Measurements from ENCODE around the gene EDAR. TPM values are rescaled to one million over a fixed set of nuclear protein-coding genes. Genes with fewer than 3 reads are reported as not detected.

The EDAR gene
- total and polyA plus RNA-seq, 4 donors: 0.44 to 0.77 (median 0.68) TPM

DNA sequence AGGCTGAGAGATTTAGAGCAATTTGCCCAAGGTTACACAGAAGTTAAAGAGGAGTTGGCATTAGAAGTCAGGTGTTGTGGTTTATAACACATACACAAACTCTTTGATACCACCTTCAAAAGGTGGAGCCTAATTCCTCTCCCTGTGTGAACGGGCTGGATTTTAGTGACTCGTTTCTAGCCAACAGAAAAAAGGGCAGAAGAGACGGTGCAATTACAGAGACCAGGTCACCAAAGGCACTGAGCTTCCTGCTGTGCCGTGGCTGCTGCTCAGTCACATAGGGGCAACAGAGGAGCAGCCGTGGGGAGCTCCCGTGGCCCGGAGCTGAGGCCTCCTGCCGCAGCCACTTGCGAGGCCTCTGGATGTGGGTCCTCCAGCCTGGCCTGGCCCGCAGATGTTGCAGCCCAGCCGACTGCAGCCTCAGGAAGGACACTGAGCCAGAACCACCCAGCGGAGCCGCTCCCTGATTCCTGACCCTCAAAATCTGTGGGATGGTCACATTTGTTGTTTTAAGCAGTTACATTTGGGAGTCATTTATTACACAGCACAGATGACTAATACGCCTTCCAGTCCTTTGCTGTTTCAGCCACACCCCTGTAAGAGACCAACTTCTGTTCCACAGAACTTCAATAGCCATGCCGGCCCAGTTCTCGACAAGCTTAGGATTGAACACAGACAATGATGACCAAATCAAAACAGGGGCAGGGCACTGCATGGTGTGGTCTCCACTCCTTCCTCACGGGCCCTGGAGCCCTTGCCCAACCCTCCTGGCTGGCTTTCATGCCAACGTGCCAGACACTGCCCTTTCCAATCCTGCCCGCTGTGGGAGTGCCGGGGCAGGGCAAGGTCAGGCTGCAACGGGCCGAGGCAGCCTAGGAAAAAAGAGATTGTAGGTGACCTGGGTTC, 17.1 kb downstream of the EDAR start:
- Histone ChIP-seq H3K36me3 (ENCODE audit: control insufficient read depth, insufficient read depth, low read length) (no peaks in the 10 kb centered on the region), H3K27ac (ENCODE audit: low read depth, low read length) (no peak overlapping the region), H3K9me3 (ENCODE audit: control insufficient read depth, insufficient read depth, low read length) (no peaks in the 10 kb centered on the region), H3K4me1 (ENCODE audit: control insufficient read depth, insufficient read depth, low read length) (peaks cover 9% of the 10 kb centered on the region), H3K4me3 (ENCODE audit: low read depth, low read length) (no peak overlapping the region), H3K27me3 (ENCODE audit: control insufficient read depth, insufficient read depth, low read length) (no peaks in the 10 kb centered on the region)
- 72% methylated on average over 21 of the region's 22 CpGs for WGBS (ENCODE audit: insufficient coverage)
- no peak for DNase-seq (ENCODE audit: low read depth in 4 of 6, low spot score in 6 of 6)

DNA sequence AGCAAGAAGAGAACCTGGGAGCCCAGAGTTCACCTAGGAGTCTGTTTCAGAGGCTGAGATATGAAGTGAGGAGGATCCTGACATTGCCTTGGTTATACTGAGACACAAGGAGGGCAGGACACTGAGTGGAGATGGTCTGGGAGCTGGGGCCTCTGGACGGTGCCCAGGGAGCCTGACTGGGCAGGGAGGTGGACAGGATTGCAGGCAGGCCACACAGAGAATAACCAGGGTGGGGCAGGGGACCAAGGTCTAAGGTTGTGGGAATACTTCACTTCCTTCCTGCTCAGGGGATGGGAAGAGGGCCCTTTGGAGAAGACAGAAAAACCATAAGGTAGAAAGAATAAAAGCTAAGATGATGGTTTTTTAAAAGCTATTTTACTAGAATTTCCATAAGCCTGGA, 18.7 kb downstream of the EDAR start:
- no peak for DNase-seq (ENCODE audit: low read depth in 4 of 6, low spot score in 6 of 6)
- Histone ChIP-seq H3K9me3 (ENCODE audit: control insufficient read depth, insufficient read depth, low read length) (no peaks in the 10 kb centered on the region), H3K27me3 (ENCODE audit: control insufficient read depth, insufficient read depth, low read length) (no peaks in the 10 kb centered on the region), H3K36me3 (ENCODE audit: control insufficient read depth, insufficient read depth, low read length) (no peaks in the 10 kb centered on the region), H3K4me3 (ENCODE audit: low read depth, low read length) (no peak overlapping the region), H3K4me1 (ENCODE audit: control insufficient read depth, insufficient read depth, low read length) (peaks cover 17% of the 10 kb centered on the region), H3K27ac (ENCODE audit: low read depth, low read length) (no peak overlapping the region)
- 67% methylated on average over 1 of the region's 1 CpG for WGBS (ENCODE audit: insufficient coverage)

DNA sequence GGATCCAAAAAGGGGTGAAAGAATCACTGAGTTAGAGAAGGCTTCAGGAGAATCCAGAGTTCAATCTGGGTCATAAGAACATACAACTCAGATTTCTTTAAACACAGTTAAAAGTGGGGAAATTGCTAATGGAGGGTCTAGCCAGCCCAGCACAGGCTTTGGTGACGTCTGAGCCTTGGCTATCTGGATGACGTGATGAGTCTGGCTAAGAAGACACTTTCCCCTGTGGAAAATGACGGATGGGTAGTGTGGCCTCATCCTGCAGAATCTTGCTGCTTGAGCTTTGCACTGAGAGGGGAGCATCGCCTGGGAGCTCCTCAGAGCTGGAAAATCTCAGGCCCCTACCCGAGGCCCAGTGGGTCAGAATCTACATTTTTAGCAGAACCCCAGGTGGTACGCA, 19.2 kb downstream of the EDAR start:
- Histone ChIP-seq H3K27ac (ENCODE audit: low read depth, low read length) (no peak overlapping the region), H3K27me3 (ENCODE audit: control insufficient read depth, insufficient read depth, low read length) (no peaks in the 10 kb centered on the region), H3K36me3 (ENCODE audit: control insufficient read depth, insufficient read depth, low read length) (no peaks in the 10 kb centered on the region), H3K9me3 (ENCODE audit: control insufficient read depth, insufficient read depth, low read length) (no peaks in the 10 kb centered on the region), H3K4me1 (ENCODE audit: control insufficient read depth, insufficient read depth, low read length) (peaks cover 17% of the 10 kb centered on the region), H3K4me3 (ENCODE audit: low read depth, low read length) (no peak overlapping the region)
- no peak for DNase-seq (ENCODE audit: low read depth in 4 of 6, low spot score in 6 of 6)
- WGBS (ENCODE audit: insufficient coverage): 72% methylated on average over 6 of the region's 6 CpGs

DNA sequence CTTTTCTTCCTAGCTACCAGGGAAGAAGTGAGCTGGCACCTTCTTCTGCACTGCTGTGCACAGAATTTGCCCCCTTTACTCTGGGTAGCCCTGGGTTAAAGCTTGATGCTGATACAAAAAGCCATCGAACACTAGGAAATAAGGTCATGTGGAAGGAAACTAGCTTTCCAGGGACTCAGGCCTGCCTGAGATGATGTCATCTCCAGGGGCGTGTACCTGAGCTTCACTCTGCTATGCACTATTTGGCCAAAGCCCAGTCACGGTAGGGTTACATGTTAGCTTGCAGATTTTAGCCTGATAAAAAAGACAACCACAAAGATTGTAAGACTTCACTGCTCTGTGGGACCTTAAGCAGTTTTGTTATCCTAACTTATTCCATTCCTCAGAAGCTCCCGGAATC, 20.4 kb downstream of the EDAR start:
- DNase-seq (ENCODE audit: low read depth in 4 of 6, low spot score in 6 of 6): no peak
- H3K4me3 ChIP-seq (ENCODE audit: low read depth, low read length): no peak overlapping the region
- H3K27ac ChIP-seq (ENCODE audit: low read depth, low read length): no peak overlapping the region
- WGBS (ENCODE audit: insufficient coverage): 52% methylated on average over 2 of the region's 4 CpGs
- H3K27me3 ChIP-seq (ENCODE audit: control insufficient read depth, insufficient read depth, low read length): no peaks in the 10 kb centered on the region
- H3K9me3 ChIP-seq (ENCODE audit: control insufficient read depth, insufficient read depth, low read length): no peaks in the 10 kb centered on the region
- no peaks in the 10 kb centered on the region for H3K36me3 ChIP-seq (ENCODE audit: control insufficient read depth, insufficient read depth, low read length)
- peaks cover 17% of the 10 kb centered on the region for H3K4me1 ChIP-seq (ENCODE audit: control insufficient read depth, insufficient read depth, low read length)

DNA sequence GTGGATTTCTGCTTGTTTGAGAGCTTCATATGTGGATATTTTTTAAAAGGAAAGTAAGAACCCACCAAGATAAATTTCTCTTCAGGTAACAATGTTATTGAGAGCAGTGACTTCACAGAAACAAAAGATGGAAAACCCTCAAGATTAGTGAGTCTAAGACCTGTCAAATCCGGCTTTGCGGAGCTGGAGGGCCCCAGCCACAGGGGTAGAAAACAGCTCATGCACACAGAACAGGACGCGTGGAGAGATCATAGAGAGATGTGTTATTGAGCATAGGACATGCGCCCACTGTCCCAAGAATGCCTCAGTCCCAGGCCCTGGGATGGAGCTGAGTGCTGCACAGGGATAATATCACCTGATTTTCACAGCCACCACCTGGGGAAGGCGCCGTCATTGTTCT, 21.3 kb downstream of the EDAR start:
- Histone ChIP-seq H3K27ac (ENCODE audit: low read depth, low read length) (no peak overlapping the region), H3K9me3 (ENCODE audit: control insufficient read depth, insufficient read depth, low read length) (no peaks in the 10 kb centered on the region), H3K27me3 (ENCODE audit: control insufficient read depth, insufficient read depth, low read length) (no peaks in the 10 kb centered on the region), H3K36me3 (ENCODE audit: control insufficient read depth, insufficient read depth, low read length) (no peaks in the 10 kb centered on the region), H3K4me1 (ENCODE audit: control insufficient read depth, insufficient read depth, low read length) (peaks cover 17% of the 10 kb centered on the region), H3K4me3 (ENCODE audit: low read depth, low read length) (no peak overlapping the region)
- DNase-seq (ENCODE audit: low read depth in 4 of 6, low spot score in 6 of 6): no peak
- WGBS (ENCODE audit: insufficient coverage): 94% methylated on average over 5 of the region's 7 CpGs

DNA sequence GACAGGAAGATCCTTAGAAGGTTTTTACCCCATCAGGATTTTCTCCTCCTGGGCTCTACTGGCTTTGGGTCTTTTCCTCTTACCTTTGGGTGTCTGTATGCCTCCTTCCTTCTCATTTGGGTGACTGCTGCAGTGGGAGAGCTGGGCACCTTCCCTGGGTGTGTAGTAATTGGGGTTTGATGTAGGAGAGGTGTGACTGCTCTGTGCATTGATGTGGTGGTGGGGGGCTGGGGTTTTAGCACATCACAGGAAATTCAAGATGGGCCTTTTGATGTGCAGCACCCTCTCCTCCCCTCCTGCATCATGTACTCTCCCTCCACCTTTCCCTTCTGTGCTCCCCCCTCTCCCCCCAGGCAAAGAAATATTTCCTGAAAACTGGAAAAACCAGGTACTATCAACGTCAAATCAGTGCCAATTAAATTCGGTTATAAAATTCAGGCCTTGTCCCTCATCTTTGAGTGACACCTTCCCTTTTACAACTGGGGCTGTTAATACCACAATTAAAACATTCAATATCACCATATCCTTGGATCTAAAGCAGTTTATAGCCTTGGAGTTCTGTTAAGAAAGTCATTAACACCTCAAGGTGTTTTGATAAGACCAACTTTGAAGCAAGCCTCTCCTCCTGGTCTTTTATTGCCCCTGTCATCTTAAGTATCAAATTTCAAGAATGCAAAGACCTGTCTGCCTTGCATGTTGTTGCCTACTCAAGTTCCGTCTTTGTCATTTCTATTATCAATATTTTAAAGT, 23.3 kb downstream of the EDAR start:
- peaks cover 12% of the 10 kb centered on the region for H3K4me1 ChIP-seq (ENCODE audit: control insufficient read depth, insufficient read depth, low read length)
- H3K4me3 ChIP-seq (ENCODE audit: low read depth, low read length): no peak overlapping the region
- no peaks in the 10 kb centered on the region for H3K36me3 ChIP-seq (ENCODE audit: control insufficient read depth, insufficient read depth, low read length)
- no peak overlapping the region for H3K27ac ChIP-seq (ENCODE audit: low read depth, low read length)
- H3K9me3 ChIP-seq (ENCODE audit: control insufficient read depth, insufficient read depth, low read length): no peaks in the 10 kb centered on the region
- no peaks in the 10 kb centered on the region for H3K27me3 ChIP-seq (ENCODE audit: control insufficient read depth, insufficient read depth, low read length)
- 71% methylated on average over 1 of the region's 3 CpGs for WGBS (ENCODE audit: insufficient coverage)
- no peak for DNase-seq (ENCODE audit: low read depth in 4 of 6, low spot score in 6 of 6)

DNA sequence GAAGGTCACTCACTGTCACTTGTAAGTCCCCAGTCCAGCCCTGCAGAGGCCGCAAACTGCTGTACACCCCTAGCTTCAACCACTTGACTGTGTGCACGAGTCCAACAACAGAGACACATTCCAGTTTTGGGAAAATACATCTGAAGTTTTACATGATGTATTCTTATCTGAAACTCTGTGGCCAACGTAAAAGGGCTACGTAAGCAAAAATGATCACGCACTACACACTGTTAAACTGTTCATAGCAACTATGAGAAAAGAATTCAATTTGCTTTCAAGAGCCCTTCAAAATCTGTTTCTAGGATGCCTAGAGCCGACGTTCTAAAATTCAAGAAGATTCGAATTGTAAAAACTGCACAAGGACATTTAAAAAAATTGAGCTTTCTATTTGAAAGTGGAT, 26.0 kb downstream of the EDAR start:
- 97% methylated on average over 4 of the region's 8 CpGs for WGBS (ENCODE audit: insufficient coverage)
- no peaks in the 10 kb centered on the region for H3K27me3 ChIP-seq (ENCODE audit: control insufficient read depth, insufficient read depth, low read length)
- H3K4me1 ChIP-seq (ENCODE audit: control insufficient read depth, insufficient read depth, low read length): peaks cover 12% of the 10 kb centered on the region
- no peak overlapping the region for H3K27ac ChIP-seq (ENCODE audit: low read depth, low read length)
- H3K36me3 ChIP-seq (ENCODE audit: control insufficient read depth, insufficient read depth, low read length): no peaks in the 10 kb centered on the region
- DNase-seq (ENCODE audit: low read depth in 4 of 6, low spot score in 6 of 6): no peak
- H3K9me3 ChIP-seq (ENCODE audit: control insufficient read depth, insufficient read depth, low read length): no peaks in the 10 kb centered on the region
- H3K4me3 ChIP-seq (ENCODE audit: low read depth, low read length): no peak overlapping the region

DNA sequence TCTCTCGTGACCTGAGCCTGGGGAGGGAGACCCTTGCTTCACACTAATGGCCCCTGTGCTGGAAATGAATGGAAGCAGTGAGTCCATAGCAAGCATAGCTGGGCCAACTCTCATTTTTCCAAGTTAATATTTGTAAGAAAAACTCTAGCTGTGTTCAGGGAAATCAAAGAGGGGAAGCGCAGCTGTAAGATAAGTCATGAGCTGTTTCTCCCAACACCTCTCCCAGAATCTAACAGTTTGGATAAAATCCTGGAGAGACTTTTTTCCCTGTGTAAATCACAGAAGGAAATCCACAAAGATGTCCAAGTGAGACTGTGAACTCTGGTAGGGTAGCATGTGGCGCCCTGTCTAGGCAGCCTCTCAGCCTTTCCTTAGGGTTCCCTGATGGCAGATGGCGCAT, 27.2 kb downstream of the EDAR start:
- H3K36me3 ChIP-seq (ENCODE audit: control insufficient read depth, insufficient read depth, low read length): no peaks in the 10 kb centered on the region
- H3K4me1 ChIP-seq (ENCODE audit: control insufficient read depth, insufficient read depth, low read length): peaks cover 7% of the 10 kb centered on the region
- H3K4me3 ChIP-seq (ENCODE audit: low read depth, low read length): no peak overlapping the region
- no peak for DNase-seq (ENCODE audit: low read depth in 4 of 6, low spot score in 6 of 6)
- no peak overlapping the region for H3K27ac ChIP-seq (ENCODE audit: low read depth, low read length)
- H3K9me3 ChIP-seq (ENCODE audit: control insufficient read depth, insufficient read depth, low read length): no peaks in the 10 kb centered on the region
- no peaks in the 10 kb centered on the region for H3K27me3 ChIP-seq (ENCODE audit: control insufficient read depth, insufficient read depth, low read length)
- WGBS (ENCODE audit: insufficient coverage): 93% methylated on average over 2 of the region's 4 CpGs

DNA sequence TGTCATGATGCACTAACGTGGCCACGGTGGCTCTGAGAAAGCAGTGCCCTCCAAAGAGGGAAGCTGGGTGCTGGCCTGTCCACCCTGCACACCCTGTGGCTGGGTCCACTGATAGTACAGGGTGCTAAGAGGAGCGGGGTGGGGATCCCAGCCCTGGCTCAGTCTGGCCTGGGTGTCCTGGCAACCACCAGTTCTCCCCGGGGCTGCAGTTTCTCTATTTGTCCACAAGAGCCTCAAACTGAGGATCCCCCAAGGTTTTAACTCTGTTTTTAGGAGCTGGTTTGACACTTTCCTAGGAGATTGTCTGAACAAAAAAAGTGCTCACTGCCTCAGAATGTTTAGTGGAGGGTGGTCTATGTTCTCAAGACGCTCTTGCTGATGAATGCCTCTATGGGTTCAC, 29.0 kb downstream of the EDAR start:
- Histone ChIP-seq H3K27ac (ENCODE audit: low read depth, low read length) (no peak overlapping the region), H3K4me1 (ENCODE audit: control insufficient read depth, insufficient read depth, low read length) (no peaks in the 10 kb centered on the region), H3K27me3 (ENCODE audit: control insufficient read depth, insufficient read depth, low read length) (no peaks in the 10 kb centered on the region), H3K36me3 (ENCODE audit: control insufficient read depth, insufficient read depth, low read length) (no peaks in the 10 kb centered on the region), H3K4me3 (ENCODE audit: low read depth, low read length) (no peak overlapping the region), H3K9me3 (ENCODE audit: control insufficient read depth, insufficient read depth, low read length) (no peaks in the 10 kb centered on the region)
- DNase-seq (ENCODE audit: low read depth in 4 of 6, low spot score in 6 of 6): no peak
- WGBS (ENCODE audit: insufficient coverage): 91% methylated on average over 3 of the region's 5 CpGs

DNA sequence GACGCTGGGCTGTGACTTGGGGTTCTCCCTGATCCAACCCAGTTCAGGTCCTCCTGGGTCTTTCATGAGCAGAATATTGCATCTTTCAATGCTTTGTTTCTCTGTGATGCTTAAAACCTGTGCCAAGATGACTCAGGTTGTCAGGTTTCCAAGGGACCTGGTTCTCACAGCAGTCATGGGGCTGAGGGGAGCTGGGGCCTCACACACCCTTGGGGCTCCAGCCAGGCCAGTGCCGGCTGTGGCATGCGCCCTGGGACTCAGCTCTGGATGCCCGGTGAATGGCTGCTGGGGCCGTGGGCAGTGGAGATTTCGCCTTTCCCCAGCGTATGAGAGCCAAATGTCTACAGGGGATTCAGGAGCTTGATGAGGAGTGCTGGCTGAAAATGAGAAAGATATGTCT, 29.6 kb downstream of the EDAR start:
- WGBS (ENCODE audit: insufficient coverage): 79% methylated on average over 5 of the region's 7 CpGs
- H3K36me3 ChIP-seq (ENCODE audit: control insufficient read depth, insufficient read depth, low read length): no peaks in the 10 kb centered on the region

More for the DNA sequence above, 29.6 kb downstream of the EDAR start:
- Histone ChIP-seq H3K27ac (ENCODE audit: low read depth, low read length) (no peak overlapping the region), H3K27me3 (ENCODE audit: control insufficient read depth, insufficient read depth, low read length) (no peaks in the 10 kb centered on the region), H3K9me3 (ENCODE audit: control insufficient read depth, insufficient read depth, low read length) (no peaks in the 10 kb centered on the region), H3K4me1 (ENCODE audit: control insufficient read depth, insufficient read depth, low read length) (no peaks in the 10 kb centered on the region), H3K4me3 (ENCODE audit: low read depth, low read length) (no peak overlapping the region)
- DNase-seq (ENCODE audit: low read depth in 4 of 6, low spot score in 6 of 6): no peak
